Renal pelvis (tissue), 4 donors: ENCODE measurements around the gene TSKU. TPM values are rescaled to one million over a fixed set of nuclear protein-coding genes. Genes with fewer than 3 reads are reported as not detected.

ENCODE experiments used
- DNase-seq: peaks from one replicate; pipeline ENCODE4 v3.0.0-alpha.2; 2013
- polyA plus RNA-seq, 3 donors: library from polyadenylated mRNA; unstranded; fragments of 120-200 nt; gene quantifications; one replicate each; pipeline ENCODE4 v1.2.1, GENCODE V29; 2013; ENCODE audit not compliant: insufficient read length in 3 of 3

TSKU gene
- polyA plus RNA-seq, 3 donors: 22.7 to 33.1 (median 28.6) TPM

GRCh38 chr11:76747915-76748860 lies 35.0 kb upstream of the TSKU start:
- no peak for DNase-seq

- no peak for DNase-seq
These were observed 34.2 kb upstream of the TSKU start for GRCh38 chr11:76748948-76749347.

GRCh38 chr11:76750067-76750466 lies 33.1 kb upstream of the TSKU start:
- DNase-seq: no peak

GRCh38 chr11:76750746-76751145 lies 32.4 kb upstream of the TSKU start:
- DNase-seq: no peak

GRCh38 chr11:76752321-76753143 lies 30.6 kb upstream of the TSKU start:
- DNase-seq: no peak

GRCh38 chr11:76753449-76753848 lies 29.7 kb upstream of the TSKU start:
- no peak for DNase-seq

- DNase-seq: no peak
These were observed 29.2 kb upstream of the TSKU start for GRCh38 chr11:76753950-76754349.

- DNase-seq: no peak
These were observed 26.8 kb upstream of the TSKU start for GRCh38 chr11:76756341-76756741.

- no peak for DNase-seq
These were observed 24.8 kb upstream of the TSKU start for GRCh38 chr11:76758311-76758710.

- DNase-seq: no peak
These were observed 24.1 kb upstream of the TSKU start for GRCh38 chr11:76759092-76759491.

GRCh38 chr11:76759517-76759916 lies 23.6 kb upstream of the TSKU start:
- no peak for DNase-seq

GRCh38 chr11:76760236-76760635 lies 22.9 kb upstream of the TSKU start:
- no peak for DNase-seq

GRCh38 chr11:76761718-76762355 lies 21.3 kb upstream of the TSKU start:
- no peak for DNase-seq

- no peak for DNase-seq
These were observed 20.8 kb upstream of the TSKU start for GRCh38 chr11:76762356-76762752.

- DNase-seq: no peak
These were observed 20.1 kb upstream of the TSKU start for GRCh38 chr11:76762867-76763572.

- no peak for DNase-seq
These were observed 19.4 kb upstream of the TSKU start for GRCh38 chr11:76763573-76764346.

- DNase-seq: no peak
These were observed 18.1 kb upstream of the TSKU start for GRCh38 chr11:76764941-76765665.

- no peak for DNase-seq
These were observed 17.2 kb upstream of the TSKU start for GRCh38 chr11:76765863-76766350.

GRCh38 chr11:76766521-76766920 lies 16.6 kb upstream of the TSKU start:
- no peak for DNase-seq

GRCh38 chr11:76767659-76768058 lies 15.5 kb upstream of the TSKU start:
- no peak for DNase-seq
